Astrocyte (in vitro differentiated cells and primary cell): Measurements from ENCODE around the gene LGI1.

Experiments used
- CTCF ChIP-seq: IDR thresholded peaks from 2 replicates; pipeline ENCODE4 v1.5.1; 2011; ENCODE audit warnings: low read depth, mild to moderate bottlenecking, inconsistent platforms, low read length, moderate library complexity; ENCODE audit not compliant: insufficient read depth
- EZH2 ChIP-seq: IDR thresholded peaks from 2 replicates; pipeline ENCODE4 v1.6.1; 2012; ENCODE audit warnings: mild to moderate bottlenecking, low read length, inconsistent platforms; ENCODE audit not compliant: insufficient read depth

- peak; percentile 69 for TF ChIP-seq CTCF
- no peak for TF ChIP-seq EZH2
These were observed 58.5 kb downstream of the LGI1 start for GRCh38 chr10:93816123-93816747.
